Adrenal gland (tissue), 5 donors: Measurements from ENCODE around the gene GDF7.
A peak's percentile ranks its signal among the peaks of the same experiment; 100 is the strongest.

Experiments used
- CTCF ChIP-seq, 6 experiments: fragments of 450-650 bp in 4 of 6; fragments of 200-600 bp in 2 of 6; sonication (generic) in 1 of 6; IDR thresholded peaks; 1 replicate in 5 of 6; 2 replicates in 1 of 6; pipeline versions ENCODE4 v1.5.1 to v1.8.0; 2016 to 2021; ENCODE audit warnings: antibody characterized with exemption in 6 of 6, mild to moderate bottlenecking in 2 of 6, moderate library complexity in 1 of 6
- POLR2A ChIP-seq, 2 donors: fragments of 450-650 bp; IDR thresholded peaks; one replicate each; pipeline ENCODE4 v1.6.1; 2017; ENCODE audit warnings: antibody characterized with exemption in 2 of 2, mild to moderate bottlenecking in 2 of 2, moderate library complexity in 1 of 2
- donor health status: DM: no; HTN: no; CAD: no.

- TF ChIP-seq CTCF (IDR thresholded peaks at IDR 0.05) (peak; percentile 90 to 98 (median 95)), POLR2A (IDR thresholded peaks at IDR 0.05) (no peak)
These were observed 5.3 kb upstream of the GDF7 start for GRCh38 chr2:20661421-20662307.
